Gastroesophageal sphincter (tissue), 3 donors: Measurements from ENCODE around the gene CLASP1.
A peak's percentile ranks its signal among the peaks of the same experiment; 100 is the strongest.

Source experiments
- POLR2AphosphoS5 ChIP-seq: sonication (generic); formaldehyde crosslinking; IDR thresholded peaks from one replicate; pipeline ENCODE4 v1.6.1; 2017; ENCODE audit warnings: antibody characterized with exemption
- TF ChIP-seq, protein P1 (sequence below), 4 experiments: fragments of 200-600 bp in 2 of 4; fragments of 450-650 bp in 2 of 4; sonication (generic) in 1 of 4; IDR thresholded peaks; one replicate each; pipeline ENCODE4 v1.5.1; 2017 to 2019; ENCODE audit warnings: antibody characterized with exemption in 4 of 4, mild to moderate bottlenecking in 2 of 4, moderate library complexity in 2 of 4

DNA sequence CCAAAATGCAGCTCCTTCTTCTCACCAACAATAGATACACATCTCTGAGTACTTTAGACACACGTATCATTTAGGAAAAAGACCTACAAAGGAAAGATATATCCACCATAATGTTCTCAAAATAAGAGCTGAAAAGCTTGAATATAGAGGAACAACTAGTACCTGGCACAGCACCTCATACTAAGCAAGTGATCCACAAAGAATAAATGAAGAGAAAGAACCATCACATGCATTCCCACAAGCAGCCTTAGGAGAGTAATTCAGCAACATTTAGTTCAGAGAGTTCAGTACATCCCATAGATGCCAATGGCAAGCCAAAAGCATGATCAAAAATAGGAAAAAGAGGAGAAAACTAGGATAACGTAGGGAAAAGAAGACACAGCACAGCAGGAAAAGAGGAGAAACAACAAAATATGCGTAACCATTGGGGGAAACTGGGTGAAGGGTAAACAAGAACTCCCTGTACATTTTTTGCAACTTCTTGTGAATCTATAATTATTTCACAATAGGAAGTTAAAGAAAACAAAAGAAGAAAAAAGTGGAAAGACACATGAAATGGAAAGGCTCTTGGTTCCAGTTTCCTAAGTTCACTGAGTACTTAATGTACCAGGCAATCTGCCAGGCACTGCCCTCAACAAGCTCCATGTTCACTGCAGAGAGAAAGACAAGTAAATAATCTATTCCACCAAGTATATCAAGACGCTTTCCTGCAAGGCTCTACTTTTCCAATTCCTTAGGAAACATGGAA, 22.3 kb downstream of the CLASP1 start:
- TF ChIP-seq, protein P1, sequence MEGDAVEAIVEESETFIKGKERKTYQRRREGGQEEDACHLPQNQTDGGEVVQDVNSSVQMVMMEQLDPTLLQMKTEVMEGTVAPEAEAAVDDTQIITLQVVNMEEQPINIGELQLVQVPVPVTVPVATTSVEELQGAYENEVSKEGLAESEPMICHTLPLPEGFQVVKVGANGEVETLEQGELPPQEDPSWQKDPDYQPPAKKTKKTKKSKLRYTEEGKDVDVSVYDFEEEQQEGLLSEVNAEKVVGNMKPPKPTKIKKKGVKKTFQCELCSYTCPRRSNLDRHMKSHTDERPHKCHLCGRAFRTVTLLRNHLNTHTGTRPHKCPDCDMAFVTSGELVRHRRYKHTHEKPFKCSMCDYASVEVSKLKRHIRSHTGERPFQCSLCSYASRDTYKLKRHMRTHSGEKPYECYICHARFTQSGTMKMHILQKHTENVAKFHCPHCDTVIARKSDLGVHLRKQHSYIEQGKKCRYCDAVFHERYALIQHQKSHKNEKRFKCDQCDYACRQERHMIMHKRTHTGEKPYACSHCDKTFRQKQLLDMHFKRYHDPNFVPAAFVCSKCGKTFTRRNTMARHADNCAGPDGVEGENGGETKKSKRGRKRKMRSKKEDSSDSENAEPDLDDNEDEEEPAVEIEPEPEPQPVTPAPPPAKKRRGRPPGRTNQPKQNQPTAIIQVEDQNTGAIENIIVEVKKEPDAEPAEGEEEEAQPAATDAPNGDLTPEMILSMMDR (IDR thresholded peaks at IDR 0.05), result no peak
- TF ChIP-seq POLR2AphosphoS5, result peak; percentile 62
